ENCODE results near the gene SLC6A2. TPM values are rescaled to one million over a fixed set of nuclear protein-coding genes. Genes with fewer than 3 reads are reported as not detected.

The SLC6A2 gene
- total RNA-seq, 1 experiment from 2014 or later, result not detected

DNA sequence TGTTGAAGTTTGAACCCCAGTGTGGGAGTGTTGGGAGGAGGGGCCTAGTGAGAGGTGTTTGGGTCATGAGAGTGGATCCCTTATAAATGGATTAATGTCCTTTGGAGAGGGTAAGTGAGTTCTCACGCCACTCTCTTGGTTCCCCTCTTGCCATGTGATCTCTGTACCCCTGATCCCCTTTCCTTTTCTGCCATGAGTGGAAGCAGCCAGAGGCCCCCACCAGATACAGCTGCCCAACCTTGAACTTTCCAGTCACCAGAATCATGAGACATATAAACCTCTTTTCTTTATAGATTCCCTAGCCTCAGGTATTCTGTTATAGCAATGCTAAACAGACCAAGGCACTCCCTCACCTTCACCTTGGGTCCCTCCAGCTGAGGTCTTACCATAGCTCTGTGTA, 7.4 kb downstream of the SLC6A2 start:
- Histone ChIP-seq H3K4me2 (ENCODE audit: low read depth, low read length, poor library complexity, severe bottlenecking) (no peak overlapping the region), H3K4me1 (ENCODE audit: low read length) (peaks cover 7% of the 10 kb centered on the region), H3K27me3 (ENCODE audit: low read length) (no peaks in the 10 kb centered on the region), H3K9me2 (replicated peaks; ENCODE audit: insufficient read depth, low read length) (no peaks in the 10 kb centered on the region), H3K9me3 (ENCODE audit: low read length) (no peaks in the 10 kb centered on the region), H3K36me3 (ENCODE audit: insufficient read depth, low read length) (no peaks in the 10 kb centered on the region), H3K79me2 (ENCODE audit: low read length) (no peaks in the 10 kb centered on the region), H3K27ac (ENCODE audit: low read length) (no peak overlapping the region), H3K9ac (ENCODE audit: low read length) (no peak overlapping the region), H3K4me3 (ENCODE audit: low read length) (no peak overlapping the region), H2AFZ (ENCODE audit: low read length) (no peak overlapping the region), H4K20me1 (ENCODE audit: insufficient read depth, low read depth, low read length) (no peaks in the 10 kb centered on the region)
- DNase-seq, result no peak

- no peak overlapping the region for H3K27ac ChIP-seq (ENCODE audit: low read length)
- DNase-seq, result peak; percentile 49
- H3K4me3 ChIP-seq (ENCODE audit: low read length), result no peak overlapping the region
- H3K9me2 ChIP-seq (replicated peaks; ENCODE audit: insufficient read depth, low read length), result no peaks in the 10 kb centered on the region
- no peaks in the 10 kb centered on the region for H3K27me3 ChIP-seq (ENCODE audit: low read length)
- H4K20me1 ChIP-seq (ENCODE audit: insufficient read depth, low read depth, low read length), result no peaks in the 10 kb centered on the region
- no peaks in the 10 kb centered on the region for H3K9me3 ChIP-seq (ENCODE audit: low read length)
- H3K4me1 ChIP-seq (ENCODE audit: low read length), result peaks cover 7% of the 10 kb centered on the region
- no peak overlapping the region for H2AFZ ChIP-seq (ENCODE audit: low read length)
- no peak overlapping the region for H3K9ac ChIP-seq (ENCODE audit: low read length)
- no peak overlapping the region for H3K4me2 ChIP-seq (ENCODE audit: low read depth, low read length, poor library complexity, severe bottlenecking)
- no peaks in the 10 kb centered on the region for H3K79me2 ChIP-seq (ENCODE audit: low read length)
- H3K36me3 ChIP-seq (ENCODE audit: insufficient read depth, low read length), result no peaks in the 10 kb centered on the region
Measured at GRCh38 chr16:55663765-55664677, 8.2 kb downstream of the SLC6A2 start.

DNA sequence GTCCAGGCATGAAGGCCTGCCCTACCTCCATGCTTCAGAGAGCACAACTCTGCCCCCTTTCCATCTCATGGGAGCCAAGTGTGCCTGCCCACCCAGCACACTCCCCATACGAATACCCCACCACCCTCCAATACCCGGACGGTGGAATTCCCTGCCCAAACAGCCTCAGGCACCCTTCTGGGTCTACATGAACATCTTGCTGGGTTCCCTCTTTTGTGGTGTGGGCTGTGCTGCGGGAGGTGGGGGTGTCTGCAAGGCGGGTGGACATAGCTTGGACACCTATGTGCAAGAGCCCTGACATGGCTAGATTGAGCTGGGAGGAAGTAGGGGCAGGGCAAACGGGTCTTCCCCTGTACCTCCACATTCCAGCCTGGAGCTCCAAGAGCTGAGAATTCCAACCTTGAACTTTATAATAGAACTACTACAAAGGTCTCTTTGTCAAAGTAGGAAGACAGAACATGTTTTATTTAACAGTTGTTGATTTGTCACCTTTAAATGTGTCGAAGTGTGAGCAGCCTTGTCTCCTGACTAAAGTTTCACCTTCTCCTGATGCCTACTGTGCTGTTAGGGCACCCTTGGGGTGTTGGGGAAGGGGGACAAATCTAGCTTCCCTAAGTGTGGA, 9.1 kb downstream of the SLC6A2 start:
- H3K27me3 ChIP-seq (ENCODE audit: low read length), result no peaks in the 10 kb centered on the region
- no peaks in the 10 kb centered on the region for H4K20me1 ChIP-seq (ENCODE audit: insufficient read depth, low read depth, low read length)
- H3K36me3 ChIP-seq (ENCODE audit: insufficient read depth, low read length), result no peaks in the 10 kb centered on the region
- H3K79me2 ChIP-seq (ENCODE audit: low read length), result no peaks in the 10 kb centered on the region
- H3K9me2 ChIP-seq (replicated peaks; ENCODE audit: insufficient read depth, low read length), result no peaks in the 10 kb centered on the region
- H3K9ac ChIP-seq (ENCODE audit: low read length), result no peak overlapping the region
- no peak overlapping the region for H3K4me2 ChIP-seq (ENCODE audit: low read depth, low read length, poor library complexity, severe bottlenecking)
- H3K9me3 ChIP-seq (ENCODE audit: low read length), result no peaks in the 10 kb centered on the region
- no peak overlapping the region for H2AFZ ChIP-seq (ENCODE audit: low read length)
- peaks cover 7% of the 10 kb centered on the region for H3K4me1 ChIP-seq (ENCODE audit: low read length)
- DNase-seq, result no peak
- no peak overlapping the region for H3K27ac ChIP-seq (ENCODE audit: low read length)
- no peak overlapping the region for H3K4me3 ChIP-seq (ENCODE audit: low read length)

DNA sequence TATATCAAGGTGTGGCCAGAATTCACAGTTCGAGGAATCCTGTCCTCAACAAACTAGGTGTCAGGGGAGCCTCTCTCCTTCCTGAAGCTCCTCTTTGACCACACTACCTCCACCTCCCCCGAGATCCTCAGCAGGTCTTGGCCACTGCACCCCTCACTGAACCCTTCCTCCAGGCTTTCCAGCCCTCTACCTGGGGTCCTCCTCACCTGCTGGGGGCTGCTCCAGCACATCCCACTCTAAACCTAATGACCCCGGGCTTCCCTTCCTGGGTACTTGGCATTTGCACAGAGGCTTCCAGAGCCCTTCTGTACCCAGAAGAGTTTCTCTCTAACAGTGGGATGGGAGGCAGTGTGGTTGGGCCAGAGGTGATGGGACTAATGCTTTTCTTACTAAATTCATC, 9.7 kb downstream of the SLC6A2 start:
- Histone ChIP-seq H3K4me2 (ENCODE audit: low read depth, low read length, poor library complexity, severe bottlenecking) (no peak overlapping the region), H3K4me3 (ENCODE audit: low read length) (no peak overlapping the region), H4K20me1 (ENCODE audit: insufficient read depth, low read depth, low read length) (no peaks in the 10 kb centered on the region), H3K9me2 (replicated peaks; ENCODE audit: insufficient read depth, low read length) (no peaks in the 10 kb centered on the region), H2AFZ (ENCODE audit: low read length) (no peak overlapping the region), H3K27me3 (ENCODE audit: low read length) (no peaks in the 10 kb centered on the region), H3K27ac (ENCODE audit: low read length) (no peak overlapping the region), H3K9me3 (ENCODE audit: low read length) (no peaks in the 10 kb centered on the region), H3K9ac (ENCODE audit: low read length) (no peak overlapping the region), H3K36me3 (ENCODE audit: insufficient read depth, low read length) (no peaks in the 10 kb centered on the region), H3K4me1 (ENCODE audit: low read length) (peaks cover 7% of the 10 kb centered on the region), H3K79me2 (ENCODE audit: low read length) (no peaks in the 10 kb centered on the region)
- DNase-seq, result no peak

GRCh38 chr16:55666012-55666411, 10.2 kb downstream of the SLC6A2 start:
- Histone ChIP-seq H4K20me1 (ENCODE audit: insufficient read depth, low read depth, low read length) (no peaks in the 10 kb centered on the region), H2AFZ (ENCODE audit: low read length) (no peak overlapping the region), H3K36me3 (ENCODE audit: insufficient read depth, low read length) (no peaks in the 10 kb centered on the region), H3K9me2 (replicated peaks; ENCODE audit: insufficient read depth, low read length) (no peaks in the 10 kb centered on the region), H3K4me1 (ENCODE audit: low read length) (peaks cover 7% of the 10 kb centered on the region), H3K4me3 (ENCODE audit: low read length) (no peak overlapping the region), H3K27me3 (ENCODE audit: low read length) (no peaks in the 10 kb centered on the region), H3K79me2 (ENCODE audit: low read length) (no peaks in the 10 kb centered on the region), H3K4me2 (ENCODE audit: low read depth, low read length, poor library complexity, severe bottlenecking) (no peak overlapping the region), H3K27ac (ENCODE audit: low read length) (no peak overlapping the region), H3K9me3 (ENCODE audit: low read length) (no peaks in the 10 kb centered on the region), H3K9ac (ENCODE audit: low read length) (no peak overlapping the region)
- DNase-seq, result no peak

GRCh38 chr16:55667753-55668152, 12.0 kb downstream of the SLC6A2 start:
- H3K27me3 ChIP-seq (ENCODE audit: low read length), result no peaks in the 10 kb centered on the region
- no peak overlapping the region for H3K4me2 ChIP-seq (ENCODE audit: low read depth, low read length, poor library complexity, severe bottlenecking)
- H3K36me3 ChIP-seq (ENCODE audit: insufficient read depth, low read length), result no peaks in the 10 kb centered on the region
- H3K4me3 ChIP-seq (ENCODE audit: low read length), result no peak overlapping the region
- H3K79me2 ChIP-seq (ENCODE audit: low read length), result no peaks in the 10 kb centered on the region
- no peak overlapping the region for H3K27ac ChIP-seq (ENCODE audit: low read length)
- no peaks in the 10 kb centered on the region for H4K20me1 ChIP-seq (ENCODE audit: insufficient read depth, low read depth, low read length)
- no peaks in the 10 kb centered on the region for H3K9me2 ChIP-seq (replicated peaks; ENCODE audit: insufficient read depth, low read length)
- DNase-seq, result no peak
- peaks cover 7% of the 10 kb centered on the region for H3K4me1 ChIP-seq (ENCODE audit: low read length)
- H3K9me3 ChIP-seq (ENCODE audit: low read length), result no peaks in the 10 kb centered on the region
- no peak overlapping the region for H2AFZ ChIP-seq (ENCODE audit: low read length)
- H3K9ac ChIP-seq (ENCODE audit: low read length), result no peak overlapping the region

GRCh38 chr16:55668340-55669281, 12.8 kb downstream of the SLC6A2 start:
- DNase-seq, result no peak
- no peaks in the 10 kb centered on the region for H3K27me3 ChIP-seq (ENCODE audit: low read length)
- no peak overlapping the region for H3K9ac ChIP-seq (ENCODE audit: low read length)
- H3K4me2 ChIP-seq (ENCODE audit: low read depth, low read length, poor library complexity, severe bottlenecking), result no peak overlapping the region
- H3K9me3 ChIP-seq (ENCODE audit: low read length), result no peaks in the 10 kb centered on the region
- H3K4me1 ChIP-seq (ENCODE audit: low read length), result peaks cover 7% of the 10 kb centered on the region
- no peaks in the 10 kb centered on the region for H3K9me2 ChIP-seq (replicated peaks; ENCODE audit: insufficient read depth, low read length)
- H3K36me3 ChIP-seq (ENCODE audit: insufficient read depth, low read length), result no peaks in the 10 kb centered on the region
- no peaks in the 10 kb centered on the region for H3K79me2 ChIP-seq (ENCODE audit: low read length)
- no peak overlapping the region for H2AFZ ChIP-seq (ENCODE audit: low read length)
- no peak overlapping the region for H3K4me3 ChIP-seq (ENCODE audit: low read length)
- H3K27ac ChIP-seq (ENCODE audit: low read length), result no peak overlapping the region
- no peaks in the 10 kb centered on the region for H4K20me1 ChIP-seq (ENCODE audit: insufficient read depth, low read depth, low read length)
